Endodermal cell (in vitro differentiated cells): ENCODE data around the gene NCOR1. TPM values are rescaled to one million over a fixed set of nuclear protein-coding genes. Genes with fewer than 3 reads are reported as not detected.
A peak's percentile ranks its signal among the peaks of the same experiment; 100 is the strongest.

Source experiments
- DNase-seq: peaks from one replicate; pipeline ENCODE4 v3.0.0-alpha.2; 2017
- H3K27ac ChIP-seq: 2 replicates; pipeline ENCODE4 v1.5.1; 2013; ENCODE audit warnings: mild to moderate bottlenecking, low read depth, low read length, moderate library complexity
- H3K27me3 ChIP-seq: 2 replicates; pipeline ENCODE4 v1.6.1; 2013; ENCODE audit warnings: mild to moderate bottlenecking, low read length, moderate library complexity; ENCODE audit not compliant: insufficient read depth, control insufficient read depth, poor library complexity, severe bottlenecking
- H3K36me3 ChIP-seq: 2 replicates; pipeline ENCODE4 v1.7.0; 2013; ENCODE audit warnings: mild to moderate bottlenecking, low read length, moderate library complexity; ENCODE audit not compliant: control insufficient read depth, insufficient read depth
- H3K4me1 ChIP-seq: one replicate; pipeline ENCODE4 v1.7.0; 2013; ENCODE audit warnings: low read length; ENCODE audit not compliant: control insufficient read depth, insufficient read depth
- H3K4me3 ChIP-seq: 2 replicates; pipeline ENCODE4 v1.5.1; 2013; ENCODE audit warnings: mild to moderate bottlenecking, low read length, moderate library complexity
- H3K9ac ChIP-seq: 2 replicates; pipeline ENCODE4 v1.6.1; 2013; ENCODE audit warnings: mild to moderate bottlenecking, low read length, moderate library complexity; ENCODE audit not compliant: poor library complexity, severe bottlenecking; ENCODE audit errors: extremely low read depth
- H3K9me3 ChIP-seq: 2 replicates; pipeline ENCODE4 v1.6.1; 2013; ENCODE audit warnings: mild to moderate bottlenecking, low read length, moderate library complexity; ENCODE audit not compliant: control insufficient read depth
- H3K27ac Mint-ChIP-seq: 2 replicates; pipeline ENCODE4 v1.8.0; 2020; ENCODE audit warnings: mixed read lengths
- H3K27me3 Mint-ChIP-seq: 2 replicates; pipeline ENCODE4 v1.8.0; 2021; ENCODE audit warnings: mild to moderate bottlenecking, mixed read lengths; ENCODE audit not compliant: insufficient read depth
- H3K36me3 Mint-ChIP-seq: 2 replicates; pipeline ENCODE4 v1.8.0; 2020; ENCODE audit warnings: low read depth, mixed read lengths
- H3K4me1 Mint-ChIP-seq: 2 replicates; pipeline ENCODE4 v1.8.0; 2020; ENCODE audit warnings: mixed read lengths
- H3K4me3 Mint-ChIP-seq: 2 replicates; pipeline ENCODE4 v1.8.0; 2020; ENCODE audit warnings: mild to moderate bottlenecking, moderate library complexity, mixed read lengths
- H3K9me3 Mint-ChIP-seq: 2 replicates; pipeline ENCODE4 v1.8.0; 2020; ENCODE audit warnings: mild to moderate bottlenecking, mixed read lengths
- WGBS, 2 experiments: methylation state at CpG; one replicate each; pipeline versions ENCODE4 v1.1.5 to v1.1.7; 2013; ENCODE audit warnings: missing lambda C conversion rate in 2 of 2, mixed read lengths in 1 of 2; ENCODE audit not compliant: insufficient coverage in 1 of 2, insufficient read length in 1 of 2; 5-methylcytosine and 5-hydroxymethylcytosine counted together
- total RNA-seq, 2 donors: library from RNA; stranded (reverse); fragmentation: NEBNext Ultra II Directional in 1 of 2; extraction: Animal tissue kit (Norgen Biotek cat#: 25700) in 1 of 2; gene quantifications; 2 replicates in 1 of 2; 3 replicates in 1 of 2; pipeline ENCODE4 v1.2.1, GENCODE V29; 2021
- TF ChIP-seq, protein P1 (sequence below): fragments of 200-600 bp; sonication (generic); conservative IDR thresholded peaks from 2 replicates; pipeline ENCODE4 v1.5.0; 2021; ENCODE audit warnings: antibody characterized with exemption, mild to moderate bottlenecking

NCOR1 gene
- total RNA-seq, 2 donors from 2014 or later: 112 to 141 TPM

DNA sequence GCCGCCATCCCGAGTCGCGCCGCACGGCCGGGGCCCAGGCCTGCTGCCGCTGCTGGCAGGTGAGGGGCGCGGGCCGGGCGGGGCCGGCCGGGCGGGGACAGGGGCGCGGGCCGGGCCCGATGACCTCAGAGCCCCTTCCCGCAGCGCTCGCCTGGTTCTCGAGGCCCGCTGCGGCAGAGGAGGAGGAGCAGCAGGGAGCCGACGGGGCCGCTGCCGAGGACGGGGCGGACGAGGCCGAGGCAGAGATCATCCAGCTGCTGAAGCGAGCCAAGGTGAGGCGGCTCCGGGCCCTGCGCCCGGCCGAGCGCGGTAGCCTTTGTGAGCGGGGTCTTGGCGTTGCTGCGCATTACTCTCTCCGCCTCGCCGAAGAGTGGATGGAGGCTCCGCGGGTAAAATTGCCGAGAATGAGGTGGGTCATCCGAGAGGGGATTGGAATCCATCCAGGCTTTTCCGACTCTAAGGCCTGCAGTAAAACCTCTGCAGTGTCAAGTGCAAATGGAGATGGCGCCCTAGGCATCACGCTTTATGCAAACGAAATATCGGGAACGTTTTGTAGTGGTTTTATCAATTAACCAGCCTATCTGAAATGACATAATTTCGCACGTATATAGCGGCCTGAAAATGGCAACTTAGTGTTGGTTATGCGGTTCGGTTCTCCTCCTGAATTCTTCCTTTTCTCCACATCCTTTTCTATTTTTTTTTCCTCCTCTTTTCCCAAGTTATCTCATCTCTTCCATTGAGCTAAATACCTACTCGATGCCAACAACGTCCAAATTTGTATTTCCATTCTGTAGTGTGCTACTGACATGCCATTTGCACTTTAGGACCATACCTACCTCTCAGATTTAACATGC lies 215.1 kb downstream of the NCOR1 start:
- Mint-ChIP-seq H3K4me3 (peak overlapping the region; percentile 90), H3K36me3 (peaks cover 51% of the 10 kb centered on the region), H3K4me1 (peaks cover 10% of the 10 kb centered on the region), H3K27me3 (no peaks in the 10 kb centered on the region), H3K27ac (peak overlapping the region; percentile 96), H3K9me3 (peaks cover 19% of the 10 kb centered on the region)
- peak overlapping the region; percentile 88 for H3K9ac ChIP-seq
- H3K9me3 ChIP-seq: peaks cover 22% of the 10 kb centered on the region
- H3K27ac ChIP-seq: peak overlapping the region; percentile 91
- WGBS, 2 experiments: 0 to 1% methylated on average over 26 to 64 of the region's 64 CpGs
- TF ChIP-seq, protein P1, sequence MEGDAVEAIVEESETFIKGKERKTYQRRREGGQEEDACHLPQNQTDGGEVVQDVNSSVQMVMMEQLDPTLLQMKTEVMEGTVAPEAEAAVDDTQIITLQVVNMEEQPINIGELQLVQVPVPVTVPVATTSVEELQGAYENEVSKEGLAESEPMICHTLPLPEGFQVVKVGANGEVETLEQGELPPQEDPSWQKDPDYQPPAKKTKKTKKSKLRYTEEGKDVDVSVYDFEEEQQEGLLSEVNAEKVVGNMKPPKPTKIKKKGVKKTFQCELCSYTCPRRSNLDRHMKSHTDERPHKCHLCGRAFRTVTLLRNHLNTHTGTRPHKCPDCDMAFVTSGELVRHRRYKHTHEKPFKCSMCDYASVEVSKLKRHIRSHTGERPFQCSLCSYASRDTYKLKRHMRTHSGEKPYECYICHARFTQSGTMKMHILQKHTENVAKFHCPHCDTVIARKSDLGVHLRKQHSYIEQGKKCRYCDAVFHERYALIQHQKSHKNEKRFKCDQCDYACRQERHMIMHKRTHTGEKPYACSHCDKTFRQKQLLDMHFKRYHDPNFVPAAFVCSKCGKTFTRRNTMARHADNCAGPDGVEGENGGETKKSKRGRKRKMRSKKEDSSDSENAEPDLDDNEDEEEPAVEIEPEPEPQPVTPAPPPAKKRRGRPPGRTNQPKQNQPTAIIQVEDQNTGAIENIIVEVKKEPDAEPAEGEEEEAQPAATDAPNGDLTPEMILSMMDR: no peak
- no peaks in the 10 kb centered on the region for H3K27me3 ChIP-seq
- no peaks in the 10 kb centered on the region for H3K4me1 ChIP-seq
- peaks cover 47% of the 10 kb centered on the region for H3K36me3 ChIP-seq
- H3K4me3 ChIP-seq: peak overlapping the region; percentile 91
- DNase-seq: no peak

DNA sequence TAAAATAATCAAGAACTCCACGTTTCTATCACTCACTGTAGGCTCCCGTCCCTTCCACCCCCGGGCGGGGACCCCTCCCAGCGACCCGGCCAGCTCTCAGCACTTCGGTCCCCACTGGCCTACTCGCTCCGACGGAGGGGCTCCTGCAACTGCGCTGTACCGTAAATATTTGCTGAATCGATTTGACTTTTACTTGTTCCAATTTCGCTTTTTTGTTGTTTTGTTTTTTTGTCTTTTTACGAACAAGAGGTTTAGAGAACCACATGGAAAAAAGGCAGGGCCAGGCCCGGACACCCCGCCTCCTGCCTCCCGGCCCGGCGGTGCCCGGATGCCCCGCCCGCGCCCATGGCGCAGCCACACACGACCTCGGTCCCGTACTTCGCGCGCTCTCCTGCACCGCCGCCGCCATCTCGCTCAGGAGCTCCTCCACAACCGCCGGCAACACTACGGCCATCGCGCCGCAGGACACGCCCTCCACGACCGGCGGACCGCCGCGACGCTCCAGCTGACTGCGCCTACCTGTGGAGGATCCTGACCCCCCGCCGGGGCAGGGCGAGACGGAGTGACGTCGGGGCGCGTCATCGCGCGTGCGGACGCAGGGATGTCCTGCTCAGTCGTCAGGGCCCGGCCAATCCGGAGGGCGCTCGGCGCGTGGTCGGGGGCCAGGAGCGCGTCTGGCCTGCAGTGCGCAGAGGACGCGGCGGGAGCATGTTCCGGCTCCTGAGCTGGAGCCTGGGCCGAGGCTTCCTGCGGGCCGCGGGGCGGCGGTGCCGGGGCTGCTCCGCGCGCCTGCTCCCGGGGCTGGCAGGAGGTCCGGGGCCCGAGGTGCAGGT lies 216.0 kb downstream of the NCOR1 start, which contains the start of the genes TTC19 and ZSWIM7:
TSS of gene TTC19 (plus strand) at position 684 of the 833 bp plus-strand sequence. CDS start at position 709, 25 bp downstream.
TSS of gene ZSWIM7 (minus strand) at position 564 of the 833 bp plus-strand sequence. CDS start at position 454, 110 bp downstream.
- H3K27ac Mint-ChIP-seq: peak within 1 kb of the TSS; percentile 98
- peaks cover 22% of the 10 kb centered on the region for H3K9me3 ChIP-seq
- H3K27me3 Mint-ChIP-seq: no peaks in the 10 kb centered on the region
- H3K4me1 Mint-ChIP-seq: peaks cover 10% of the 10 kb centered on the region
- no peaks in the 10 kb centered on the region for H3K27me3 ChIP-seq
- peak within 1 kb of the TSS; percentile 91 for H3K4me3 ChIP-seq
- H3K36me3 Mint-ChIP-seq: peaks cover 47% of the 10 kb centered on the region
- DNase-seq: peak; percentile 100
- H3K9me3 Mint-ChIP-seq: peaks cover 19% of the 10 kb centered on the region
- H3K36me3 ChIP-seq: peaks cover 39% of the 10 kb centered on the region
- WGBS, 2 experiments: 0% methylated on average over 41 to 91 of the region's 91 CpGs
- peak within 1 kb of the TSS; percentile 88 for H3K9ac ChIP-seq
- H3K27ac ChIP-seq: peak within 1 kb of the TSS; percentile 91
- TF ChIP-seq, protein P1: no peak
- no peaks in the 10 kb centered on the region for H3K4me1 ChIP-seq
- peak within 1 kb of the TSS; percentile 90 for H3K4me3 Mint-ChIP-seq

GRCh38 chr17:15998031-15998562 lies 217.2 kb downstream of the NCOR1 start:
- Mint-ChIP-seq H3K36me3 (peaks cover 43% of the 10 kb centered on the region), H3K9me3 (peaks cover 19% of the 10 kb centered on the region), H3K4me3 (peak overlapping the region; percentile 90), H3K4me1 (peaks cover 10% of the 10 kb centered on the region), H3K27me3 (no peaks in the 10 kb centered on the region), H3K27ac (no peak overlapping the region)
- TF ChIP-seq, protein P1: no peak
- Histone ChIP-seq H3K9ac (no peak overlapping the region), H3K27me3 (no peaks in the 10 kb centered on the region), H3K4me1 (no peaks in the 10 kb centered on the region), H3K27ac (no peak overlapping the region), H3K9me3 (peaks cover 22% of the 10 kb centered on the region), H3K36me3 (peaks cover 32% of the 10 kb centered on the region), H3K4me3 (peak overlapping the region; percentile 91)
- 92 to 100% methylated on average over 2 to 4 of the region's 4 CpGs for WGBS, 2 experiments
- no peak for DNase-seq
